Right atrium auricular region (tissue), 2 donors: ENCODE data around the gene TMEM52B. TPM values are rescaled to one million over a fixed set of nuclear protein-coding genes. Genes with fewer than 3 reads are reported as not detected.
"Not testable (repeated sequence)": the region's sequence is repeated elsewhere in the genome, so short reads cannot be mapped to it uniquely, and the experiment has no call there.

Experiments
- DNase-seq: peaks from one replicate; pipeline ENCODE4 v3.0.0-alpha.2; 2019; ENCODE audit warnings: low spot score
- H3K27ac ChIP-seq, 2 donors: fragments of 200-600 bp; sonication (generic); 1 replicate in 1 of 2; 2 replicates in 1 of 2; pipeline ENCODE4 v1.5.1; 2016 to 2019
- H3K27me3 ChIP-seq, 2 donors: fragments of 200-600 bp; sonication (generic); one replicate each; pipeline versions ENCODE4 v1.5.1 to v1.6.0; 2017 to 2019
- H3K36me3 ChIP-seq: fragments of 200-600 bp; sonication (generic); one replicate; pipeline ENCODE4 v1.5.1; 2016
- H3K4me1 ChIP-seq, 2 donors: fragments of 200-600 bp; sonication (generic); one replicate each; pipeline versions ENCODE4 v1.5.1 to v1.6.0; 2017 to 2019
- H3K4me3 ChIP-seq, 2 donors: fragments of 200-600 bp; sonication (generic); 1 replicate in 1 of 2; 2 replicates in 1 of 2; pipeline ENCODE4 v1.5.1; 2017 to 2019; ENCODE audit warnings: mild to moderate bottlenecking in 1 of 2, moderate library complexity in 1 of 2
- H3K9me3 ChIP-seq, 2 donors: fragments of 200-600 bp; sonication (generic); one replicate each; pipeline ENCODE4 v1.5.1; 2019
- total RNA-seq, 2 donors: library from RNA; depleted of rRNA; stranded (reverse); fragments of >200 nt; gene quantifications; one replicate each; pipeline ENCODE4 v1.1.0, GENCODE V29; 2016
- TF ChIP-seq, protein P1 (sequence below), 2 donors: fragments of 200-600 bp; sonication (generic); IDR thresholded peaks; one replicate each; pipeline ENCODE4 v1.5.1; 2019; ENCODE audit warnings: antibody characterized with exemption in 2 of 2

TMEM52B gene
- total RNA-seq, 2 donors from 2014 or later = 0.51 TPM; not detected in 1

GRCh38 chr12:10221846-10222245 is 43.0 kb downstream of the TMEM52B start:
- Histone ChIP-seq H3K4me1 (peaks cover 0 to 42% of the 10 kb centered on the region in 2 donors), H3K9me3 (no peaks in the 10 kb centered on the region), H3K27me3 (no peaks in the 10 kb centered on the region), H3K27ac (peak overlapping the region; percentile 1 to 100), H3K4me3 (no peak overlapping the region), H3K36me3 (peaks cover 75% of the 10 kb centered on the region)
- TF ChIP-seq, protein P1, sequence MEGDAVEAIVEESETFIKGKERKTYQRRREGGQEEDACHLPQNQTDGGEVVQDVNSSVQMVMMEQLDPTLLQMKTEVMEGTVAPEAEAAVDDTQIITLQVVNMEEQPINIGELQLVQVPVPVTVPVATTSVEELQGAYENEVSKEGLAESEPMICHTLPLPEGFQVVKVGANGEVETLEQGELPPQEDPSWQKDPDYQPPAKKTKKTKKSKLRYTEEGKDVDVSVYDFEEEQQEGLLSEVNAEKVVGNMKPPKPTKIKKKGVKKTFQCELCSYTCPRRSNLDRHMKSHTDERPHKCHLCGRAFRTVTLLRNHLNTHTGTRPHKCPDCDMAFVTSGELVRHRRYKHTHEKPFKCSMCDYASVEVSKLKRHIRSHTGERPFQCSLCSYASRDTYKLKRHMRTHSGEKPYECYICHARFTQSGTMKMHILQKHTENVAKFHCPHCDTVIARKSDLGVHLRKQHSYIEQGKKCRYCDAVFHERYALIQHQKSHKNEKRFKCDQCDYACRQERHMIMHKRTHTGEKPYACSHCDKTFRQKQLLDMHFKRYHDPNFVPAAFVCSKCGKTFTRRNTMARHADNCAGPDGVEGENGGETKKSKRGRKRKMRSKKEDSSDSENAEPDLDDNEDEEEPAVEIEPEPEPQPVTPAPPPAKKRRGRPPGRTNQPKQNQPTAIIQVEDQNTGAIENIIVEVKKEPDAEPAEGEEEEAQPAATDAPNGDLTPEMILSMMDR (IDR thresholded peaks at IDR 0.05) = no peak
- no peak for DNase-seq

DNA sequence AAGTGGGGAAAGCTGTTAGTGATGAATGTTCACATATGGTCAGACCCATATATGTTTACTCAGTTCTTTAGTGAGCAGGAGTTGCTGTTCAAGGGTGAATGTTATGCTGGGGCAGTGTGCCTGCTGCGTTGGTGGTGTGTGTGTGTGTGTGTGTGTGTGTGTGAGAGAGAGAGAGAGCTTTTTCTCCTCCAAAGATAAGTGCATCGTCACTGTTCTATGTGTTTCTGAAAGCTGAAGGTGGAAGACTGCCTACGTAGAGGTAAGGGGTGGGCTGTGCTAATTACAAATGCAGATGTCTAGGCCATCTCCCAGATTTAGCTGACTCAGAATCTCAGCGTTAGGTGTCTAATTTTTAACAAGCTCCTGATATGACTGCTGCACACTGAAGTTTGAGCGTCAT is 44.4 kb downstream of the TMEM52B start:
- Histone ChIP-seq H3K4me3 (no peak overlapping the region), H3K27ac (no peak overlapping the region), H3K27me3 (no peaks in the 10 kb centered on the region), H3K9me3 (no peaks in the 10 kb centered on the region), H3K4me1 (peaks cover 0 to 38% of the 10 kb centered on the region in 2 donors), H3K36me3 (peaks cover 65% of the 10 kb centered on the region)
- DNase-seq = no peak
- TF ChIP-seq, protein P1 (IDR thresholded peaks at IDR 0.05) = no peak

- DNase-seq, H3K27ac ChIP-seq: not testable (repeated sequence)
Measured at GRCh38 chr12:10225426-10225825, 46.6 kb downstream of the TMEM52B start.

GRCh38 chr12:10226086-10226485 is 47.3 kb downstream of the TMEM52B start:
- H3K27ac ChIP-seq = peak overlapping the region in 1 of 2 donors; percentile 20
- DNase-seq = no peak
- no peak overlapping the region for H3K4me3 ChIP-seq

More at GRCh38 chr12:10225426-10225825, 46.6 kb downstream of the TMEM52B start:
- Histone ChIP-seq H3K4me1 (peaks cover 0 to 24% of the 10 kb centered on the region in 2 donors), H3K36me3 (peaks cover 44% of the 10 kb centered on the region)
- H3K9me3 ChIP-seq, H3K27me3 ChIP-seq, H3K4me3 ChIP-seq: not testable (repeated sequence)

GRCh38 chr12:10226731-10227130 is 47.9 kb downstream of the TMEM52B start:
- Histone ChIP-seq H3K9me3 (no peaks in the 10 kb centered on the region), H3K4me1 (peaks cover 0 to 13% of the 10 kb centered on the region in 2 donors), H3K36me3 (peaks cover 31% of the 10 kb centered on the region), H3K27ac (no peak overlapping the region), H3K27me3 (no peaks in the 10 kb centered on the region), H3K4me3 (no peak overlapping the region)
- no peak for DNase-seq
- TF ChIP-seq, protein P1 (IDR thresholded peaks at IDR 0.05) = no peak

More at GRCh38 chr12:10226086-10226485, 47.3 kb downstream of the TMEM52B start:
- peaks cover 38% of the 10 kb centered on the region for H3K36me3 ChIP-seq
- H3K27me3 ChIP-seq = no peaks in the 10 kb centered on the region
- TF ChIP-seq, protein P1 (IDR thresholded peaks at IDR 0.05) = no peak
- peaks cover 0 to 17% of the 10 kb centered on the region in 2 donors for H3K4me1 ChIP-seq
- no peaks in the 10 kb centered on the region for H3K9me3 ChIP-seq

- Histone ChIP-seq H3K9me3 (no peaks in the 10 kb centered on the region), H3K4me1 (peaks cover 0 to 13% of the 10 kb centered on the region in 2 donors), H3K27me3 (no peaks in the 10 kb centered on the region), H3K4me3 (no peak overlapping the region), H3K27ac (no peak overlapping the region), H3K36me3 (peaks cover 22% of the 10 kb centered on the region)
- TF ChIP-seq, protein P1 (IDR thresholded peaks at IDR 0.05) = no peak
- no peak for DNase-seq
Measured at GRCh38 chr12:10227648-10228047, 48.8 kb downstream of the TMEM52B start.
